Endometrial microvascular endothelial cells (primary cell): ENCODE data around the gene UNC13B. TPM values are rescaled to one million over a fixed set of nuclear protein-coding genes. Genes with fewer than 3 reads are reported as not detected.

ENCODE experiments used
- in situ Hi-C: cut with HindIII; loops from 2 replicates; pipeline ENCODE4 v1.10.0; 2017; ENCODE audit warnings: low sequenced_read_pairs, low pct_unique_long_range_greater_than_20kb; ENCODE audit errors: inconsistent ontology term
- total RNA-seq: library from RNA; depleted of rRNA; stranded (reverse); fragments of >200 nt; gene quantifications from one replicate; pipeline ENCODE4 v1.2.3, GENCODE V29; 2015; ENCODE audit errors: inconsistent ontology term

UNC13B gene
- total RNA-seq, 1 donor from 2014 or later: 38.5 TPM

GRCh38 chr9:35258660-35259474, 97.1 kb downstream of the UNC13B start:
- in situ Hi-C loops: no loop called here

- in situ Hi-C loops: no loop called here
These were observed 98.4 kb downstream of the UNC13B start for GRCh38 chr9:35260186-35260585.

DNA sequence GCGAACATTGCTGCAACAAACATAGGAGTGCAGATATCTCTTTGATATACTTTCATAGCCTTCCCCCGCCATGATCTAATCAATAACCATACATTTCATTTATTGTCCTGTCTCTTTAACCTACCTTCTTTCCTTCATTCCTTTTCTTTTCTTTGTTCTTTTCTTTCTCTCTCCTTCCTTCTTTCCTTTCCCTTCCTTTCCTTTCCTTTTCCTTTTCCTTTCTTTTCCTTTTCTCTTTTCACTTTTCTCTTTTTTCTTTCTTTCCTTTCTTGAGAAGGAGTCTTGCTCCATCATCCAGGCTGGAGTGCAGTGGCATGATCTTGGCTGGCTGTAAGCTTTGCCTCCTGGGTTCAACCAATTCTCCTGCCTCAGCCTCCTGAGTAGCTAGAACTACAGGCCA, 100.3 kb downstream of the UNC13B start:
- in situ Hi-C loops: no loop called here

DNA sequence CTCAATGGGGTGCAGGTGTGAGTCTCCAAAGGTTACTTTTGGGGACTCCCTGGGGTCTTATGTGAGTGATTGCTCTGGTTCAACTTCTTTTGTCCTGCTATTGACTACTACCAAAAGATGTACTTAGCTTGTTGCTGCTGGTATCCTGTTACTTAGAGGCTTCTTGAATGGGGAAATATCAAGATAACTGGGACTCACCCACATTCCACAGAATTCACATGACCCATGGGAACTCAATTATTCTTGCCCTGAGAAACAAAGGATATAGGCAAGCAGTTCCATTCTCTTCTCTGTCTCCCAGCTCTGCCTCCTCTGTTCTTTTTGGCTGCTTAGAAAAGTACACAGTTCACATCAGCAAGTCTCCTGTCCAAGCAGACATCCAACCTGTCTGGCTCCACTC, 105.9 kb downstream of the UNC13B start:
- in situ Hi-C loops: no loop called here

DNA sequence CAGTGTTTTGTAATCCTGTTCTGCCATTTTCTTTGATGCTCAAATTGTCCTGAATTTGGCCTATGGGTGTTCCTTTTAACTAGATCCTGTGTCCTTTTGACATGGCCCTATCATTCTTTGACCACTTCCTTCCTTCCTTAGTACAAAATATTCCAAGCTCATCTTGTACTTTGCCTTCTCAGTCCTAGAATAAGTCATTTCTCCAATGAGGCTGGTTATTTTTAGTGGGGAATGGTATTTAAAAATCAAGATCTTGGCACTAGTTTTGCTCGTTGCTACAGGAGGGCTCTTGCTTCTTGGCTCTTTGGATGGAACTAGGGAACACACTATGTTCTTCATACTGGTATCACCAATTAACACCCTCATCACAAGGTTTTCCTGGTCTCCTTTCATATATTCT, 108.1 kb downstream of the UNC13B start:
- in situ Hi-C loops: no loop called here

DNA sequence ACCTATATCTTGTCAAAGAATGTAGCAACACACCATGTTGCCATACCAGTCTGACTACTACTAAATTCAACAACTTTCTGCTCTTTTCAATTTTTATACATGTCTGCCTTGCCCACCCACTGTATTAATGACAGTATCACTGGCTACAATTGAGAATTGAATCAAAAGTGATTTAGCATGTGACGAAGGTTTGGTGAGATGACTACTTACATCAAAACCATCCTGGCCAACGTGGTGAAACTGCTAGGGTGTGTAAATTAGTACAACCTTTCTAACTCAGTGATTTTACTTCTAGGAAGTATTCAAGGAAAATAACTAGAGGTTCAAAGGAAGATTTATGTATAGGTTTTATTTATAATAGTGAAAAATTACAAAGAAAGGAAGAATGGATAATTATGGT, 109.8 kb downstream of the UNC13B start:
- in situ Hi-C loops: no loop called here

- in situ Hi-C loops: no loop called here
These were observed 111.2 kb downstream of the UNC13B start for GRCh38 chr9:35272989-35273388.

DNA sequence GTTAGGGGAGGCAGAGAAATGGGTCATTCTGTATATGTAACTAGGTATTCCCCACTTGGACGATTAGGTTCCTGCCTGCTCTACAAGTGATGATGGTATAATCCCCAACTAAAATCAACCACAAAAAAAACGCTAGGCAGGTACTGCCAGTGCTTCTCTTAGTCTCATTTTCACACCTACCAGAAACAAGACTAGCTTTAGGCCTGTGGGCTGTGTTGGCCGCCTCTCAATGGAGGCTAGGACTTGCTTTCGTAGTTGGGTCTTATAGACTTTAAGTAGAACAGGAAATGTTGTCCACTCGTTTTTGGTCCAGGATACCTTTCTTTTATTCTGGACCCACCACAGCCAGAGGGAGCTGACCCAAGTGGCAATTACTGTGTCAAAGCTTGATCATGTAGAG, 111.8 kb downstream of the UNC13B start:
- in situ Hi-C loops: no loop called here

GRCh38 chr9:35274993-35275392, 113.2 kb downstream of the UNC13B start:
- in situ Hi-C loops: no loop called here

DNA sequence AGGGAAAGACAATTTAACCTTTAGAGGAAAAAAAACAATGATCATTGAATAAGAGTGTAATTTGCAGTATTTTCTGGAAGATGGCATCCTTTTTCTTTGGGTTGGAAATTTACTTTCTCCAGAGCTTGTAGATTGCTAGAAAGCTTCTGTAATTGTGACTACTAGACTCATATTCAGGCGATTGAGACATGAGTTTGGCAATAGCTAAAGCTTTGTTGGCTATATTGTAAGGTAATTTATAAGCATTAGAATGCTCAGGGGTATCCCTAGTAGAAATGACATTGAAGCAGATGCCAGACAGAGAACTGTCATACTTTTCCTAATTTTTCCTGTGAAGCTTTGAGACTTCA, 115.3 kb downstream of the UNC13B start:
- in situ Hi-C loops: no loop called here

DNA sequence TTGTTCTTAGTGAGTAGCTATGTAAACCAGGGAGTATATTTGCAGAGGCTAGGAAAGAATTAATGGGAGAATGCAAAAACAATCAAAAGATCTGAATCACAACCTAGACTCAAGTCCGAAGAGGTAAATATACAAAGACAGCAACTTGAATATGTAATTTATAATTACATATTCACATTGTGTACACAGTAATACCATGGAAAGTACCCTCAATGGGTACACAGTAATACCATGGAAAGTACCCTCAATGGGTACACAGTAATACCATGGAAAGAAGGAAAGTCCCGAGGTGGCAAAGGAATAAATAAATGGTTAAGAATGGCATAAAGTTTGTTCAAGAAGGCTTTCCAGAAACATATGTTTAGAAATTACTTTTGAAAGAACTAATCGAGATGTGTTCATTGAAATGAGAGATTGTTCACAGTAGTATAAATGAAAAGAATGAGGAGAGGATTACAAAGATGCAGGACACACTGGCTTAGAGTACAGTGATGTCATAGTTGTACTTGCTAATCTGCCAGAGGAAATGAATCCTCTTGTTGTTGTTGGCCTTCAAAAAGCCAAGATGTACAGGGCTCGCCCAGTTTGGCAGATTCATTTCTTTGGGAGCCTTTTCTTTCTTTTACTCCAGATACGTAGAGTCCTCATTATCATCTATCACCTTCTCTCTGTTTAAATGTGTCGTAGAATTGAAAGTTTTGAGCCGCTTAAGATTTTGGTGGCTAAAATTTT, 116.0 kb downstream of the UNC13B start:
- in situ Hi-C loops: no loop called here

DNA sequence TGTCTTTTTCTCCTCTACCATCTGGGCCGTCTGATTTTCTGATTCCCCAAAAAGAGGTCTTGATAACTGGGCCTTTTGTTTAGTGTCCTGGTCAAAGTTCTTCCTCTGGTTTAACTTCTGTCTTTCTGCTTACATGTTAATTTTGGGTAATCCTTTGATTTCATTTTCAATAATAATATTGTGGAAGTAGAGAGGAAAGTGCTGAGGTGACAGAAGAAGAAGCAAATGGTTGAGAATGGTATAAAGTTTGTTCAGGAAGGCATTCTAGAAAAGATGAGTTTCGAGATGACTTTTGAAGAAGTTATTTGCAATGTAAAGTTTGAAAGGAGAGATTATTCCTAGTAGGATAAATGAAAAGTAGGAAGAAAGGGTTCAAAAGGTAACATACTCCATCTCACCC, 118.1 kb downstream of the UNC13B start:
- in situ Hi-C loops: no loop called here

- in situ Hi-C loops: no loop called here
These were observed 118.6 kb downstream of the UNC13B start for GRCh38 chr9:35280399-35280798.

- in situ Hi-C loops: no loop called here
These were observed 123.9 kb downstream of the UNC13B start for GRCh38 chr9:35285731-35286130.

GRCh38 chr9:35286381-35286780, 124.6 kb downstream of the UNC13B start:
- in situ Hi-C loops: no loop called here

- in situ Hi-C loops: no loop called here
These were observed 126.3 kb downstream of the UNC13B start for GRCh38 chr9:35287987-35288632.

GRCh38 chr9:35288778-35289177, 127.0 kb downstream of the UNC13B start:
- in situ Hi-C loops: no loop called here

GRCh38 chr9:35293376-35293964, 131.7 kb downstream of the UNC13B start:
- in situ Hi-C loops: no loop called here

GRCh38 chr9:35294066-35294465, 132.3 kb downstream of the UNC13B start:
- in situ Hi-C loops: no loop called here

DNA sequence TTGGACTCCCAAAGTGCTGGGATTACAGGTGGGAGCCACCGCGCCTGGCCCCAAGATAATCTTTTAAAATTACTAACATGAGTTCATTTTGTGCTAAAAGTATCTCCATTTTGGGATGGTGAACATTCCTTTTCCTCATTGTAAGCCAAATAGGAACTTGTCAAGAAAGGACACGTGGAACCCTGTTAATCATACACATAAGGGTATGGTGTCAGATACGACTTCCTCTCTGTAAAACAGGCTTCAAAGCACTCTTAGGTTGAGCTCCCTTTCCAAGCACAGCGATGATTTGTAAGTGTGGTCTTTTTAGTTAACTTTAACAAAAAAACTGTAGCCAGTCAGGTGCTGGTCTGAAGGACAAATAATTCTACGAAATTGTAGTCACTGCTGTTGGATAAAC, 132.7 kb downstream of the UNC13B start:
- in situ Hi-C loops: no loop called here
